ENCODE data around the gene CECR2. TPM values are rescaled to one million over a fixed set of nuclear protein-coding genes. Genes with fewer than 3 reads are reported as not detected.
A peak's percentile ranks its signal among the peaks of the same experiment; 100 is the strongest.

The CECR2 gene
- polyA plus RNA-seq, 5 donors: 13.5 to 19.4 (median 16.5) TPM

DNA sequence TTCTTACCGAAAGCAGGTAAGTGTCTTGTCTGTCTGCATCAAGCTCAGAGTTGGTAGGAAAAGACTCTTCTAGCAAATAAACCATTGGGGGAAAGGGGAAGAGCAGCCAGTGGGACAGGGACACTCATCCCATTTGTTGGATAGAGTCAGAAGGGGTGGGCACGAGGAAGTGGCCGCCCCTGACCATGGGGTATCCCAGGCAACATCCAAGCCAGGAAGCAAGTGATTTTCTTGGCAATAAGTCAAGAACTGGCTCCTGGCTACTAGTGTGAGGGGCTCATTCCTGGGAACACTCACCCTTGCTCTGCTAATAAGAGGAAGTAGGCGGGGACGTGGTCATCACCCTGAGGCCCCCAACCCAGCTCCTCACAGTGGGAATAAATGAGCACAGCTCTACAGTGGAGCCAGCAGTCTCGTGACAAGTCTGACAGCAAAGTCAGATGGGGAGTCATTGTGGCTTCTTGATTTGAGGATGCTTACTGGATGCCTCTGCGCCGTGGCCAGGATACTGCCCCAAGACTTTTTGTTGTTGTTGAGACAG, 200.8 kb downstream of the CECR2 start:
- DNase-seq: peak in 1 of 2 donors; percentile 18

DNA sequence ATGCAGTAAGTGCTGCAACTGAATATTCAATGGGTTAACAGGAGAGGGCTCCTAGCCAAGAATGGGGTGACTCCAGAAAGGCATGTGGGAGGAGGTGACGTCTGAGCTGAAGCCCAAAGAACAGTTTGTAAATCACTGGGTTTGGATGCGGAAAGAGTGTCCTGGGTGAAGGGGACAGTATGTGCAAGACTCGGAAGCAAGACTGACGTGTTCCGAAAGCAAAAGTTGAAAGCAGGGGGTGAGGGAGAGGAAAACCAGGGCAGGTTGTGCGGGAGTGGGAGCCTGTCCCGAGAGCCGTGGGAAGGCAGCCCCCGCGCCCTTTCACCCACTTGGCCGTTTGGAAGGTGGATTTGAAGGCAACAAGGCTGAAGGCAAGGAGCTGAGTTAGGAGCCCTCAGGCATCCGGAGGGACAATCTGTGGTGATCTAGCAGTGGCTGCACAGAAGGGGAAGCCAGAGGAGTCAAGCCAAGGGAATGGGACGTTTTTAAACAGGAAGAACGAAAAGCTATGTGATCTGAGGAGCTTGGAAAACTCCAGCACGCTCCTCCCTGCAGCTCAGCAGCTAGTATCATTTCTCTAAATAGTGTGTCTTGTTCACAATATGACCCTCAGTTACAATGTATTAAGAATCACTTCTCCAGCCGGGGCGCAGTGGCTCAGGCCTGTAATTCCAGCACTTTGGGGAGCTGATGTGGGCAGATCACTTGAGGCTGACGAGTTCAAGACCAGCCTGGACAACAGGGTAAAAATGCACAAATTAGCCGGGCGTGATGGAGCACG, 201.8 kb downstream of the CECR2 start:
- peak; percentile 63 to 71 for DNase-seq

DNA sequence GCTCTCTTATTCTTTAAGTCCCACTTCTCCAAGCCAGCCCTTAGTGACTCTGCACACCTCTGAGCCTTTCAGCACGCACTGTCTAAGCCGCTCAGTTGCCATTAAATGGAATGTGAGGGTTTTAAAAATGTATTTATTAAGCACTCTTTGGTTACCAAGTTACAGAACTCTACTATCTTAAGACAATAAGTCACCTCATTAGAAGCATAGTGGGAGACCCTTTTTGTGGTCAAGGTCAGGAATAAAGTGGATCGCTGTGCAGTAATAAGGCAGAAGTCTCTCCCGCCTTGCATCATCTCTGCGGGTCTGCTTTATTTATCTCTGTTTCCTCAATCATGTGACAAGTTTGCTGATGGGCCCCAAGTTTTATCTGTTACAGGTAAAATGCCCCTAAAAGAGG, 205.9 kb downstream of the CECR2 start:
- DNase-seq: no peak

DNA sequence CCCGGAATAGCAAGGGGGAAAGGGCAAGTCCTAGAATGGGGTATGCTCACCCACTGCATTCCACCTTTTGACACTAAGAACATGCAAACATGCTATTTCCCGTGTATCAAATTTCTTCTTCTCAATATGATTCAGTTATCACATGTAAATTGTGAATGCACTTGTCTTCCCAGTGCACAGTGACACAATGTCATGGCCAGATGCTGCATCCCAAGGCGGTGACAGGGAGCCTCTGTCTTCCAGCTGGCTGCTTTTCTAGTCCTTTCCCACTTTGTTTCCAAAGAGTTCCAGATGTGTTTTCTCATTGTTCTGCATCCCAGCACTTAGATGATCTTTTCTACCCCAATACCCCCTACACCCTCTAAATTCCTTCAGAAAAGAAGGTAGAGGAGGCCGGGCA, 206.4 kb downstream of the CECR2 start:
- DNase-seq: no peak

DNA sequence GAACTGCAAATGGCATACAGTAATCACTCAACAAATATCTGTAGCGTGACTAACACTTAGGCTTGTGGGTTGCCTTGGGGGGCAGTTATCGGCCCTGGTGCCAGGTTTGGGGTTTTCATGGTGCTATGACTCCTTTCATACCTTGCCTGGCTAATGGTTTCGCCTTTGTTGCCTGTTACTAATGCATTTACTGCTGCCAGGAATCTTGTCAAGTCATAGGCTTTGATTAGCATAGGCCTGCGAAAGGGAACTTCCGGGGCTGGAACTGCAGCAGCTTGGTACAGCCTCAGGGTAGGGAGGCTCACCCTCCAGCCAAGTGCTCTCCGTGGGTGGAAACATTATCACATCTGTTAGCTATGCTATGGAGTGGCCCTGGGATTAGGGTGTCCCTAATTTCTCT, 207.2 kb downstream of the CECR2 start:
- no peak for DNase-seq

DNA sequence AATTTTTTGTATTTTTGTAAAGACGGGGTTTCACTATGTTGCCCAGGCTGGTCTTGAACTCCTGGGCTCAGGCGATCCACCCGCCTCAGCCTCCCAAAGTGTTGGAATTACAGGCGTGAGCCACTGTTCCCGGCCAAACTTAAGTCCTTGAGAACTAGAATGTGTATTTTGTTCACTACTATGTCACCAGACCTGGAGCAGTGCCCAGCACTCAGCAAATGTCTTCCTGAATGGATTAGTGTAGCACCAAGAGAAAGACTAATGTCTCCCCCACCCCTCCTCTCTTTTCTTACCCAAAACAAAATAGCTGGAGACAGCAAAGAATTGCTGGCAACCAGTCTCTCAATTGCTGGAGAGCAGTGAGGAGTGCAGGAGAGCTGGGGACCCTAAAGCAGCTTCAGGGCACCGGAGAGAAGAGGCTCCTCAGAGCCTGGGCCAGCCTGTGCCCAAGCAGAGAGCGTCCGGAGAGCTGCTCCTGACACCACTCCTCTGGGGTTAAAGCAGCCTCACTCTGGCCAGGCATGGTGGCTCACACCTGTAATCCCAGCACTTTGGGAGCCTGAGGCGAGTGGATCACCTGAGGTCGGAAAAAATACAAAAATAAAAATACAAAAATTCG, 209.0 kb downstream of the CECR2 start:
- peak; percentile 51 to 55 for DNase-seq

DNA sequence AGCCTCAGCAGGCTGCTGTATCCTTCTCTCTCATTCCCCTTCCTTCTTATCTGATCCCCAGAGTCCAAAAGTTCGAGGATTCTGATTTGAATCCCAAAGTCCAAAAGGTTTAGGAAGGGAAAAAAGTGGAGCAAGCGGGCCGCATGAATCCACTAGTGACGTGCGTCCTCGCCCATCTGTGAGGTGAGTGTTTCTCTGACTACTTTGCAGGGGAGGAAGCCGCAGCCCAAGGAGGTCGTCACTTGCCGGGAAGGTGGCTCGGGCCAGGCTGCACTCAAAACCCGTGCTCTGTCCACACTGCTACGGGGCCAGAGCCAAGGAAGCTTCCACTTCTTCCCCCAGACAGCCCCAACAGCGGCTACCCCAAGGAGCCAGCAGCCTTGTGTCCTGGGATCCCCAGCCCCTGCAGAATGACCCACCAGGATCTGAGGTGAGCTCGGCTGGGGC, 210.3 kb downstream of the CECR2 start:
- DNase-seq: no peak

DNA sequence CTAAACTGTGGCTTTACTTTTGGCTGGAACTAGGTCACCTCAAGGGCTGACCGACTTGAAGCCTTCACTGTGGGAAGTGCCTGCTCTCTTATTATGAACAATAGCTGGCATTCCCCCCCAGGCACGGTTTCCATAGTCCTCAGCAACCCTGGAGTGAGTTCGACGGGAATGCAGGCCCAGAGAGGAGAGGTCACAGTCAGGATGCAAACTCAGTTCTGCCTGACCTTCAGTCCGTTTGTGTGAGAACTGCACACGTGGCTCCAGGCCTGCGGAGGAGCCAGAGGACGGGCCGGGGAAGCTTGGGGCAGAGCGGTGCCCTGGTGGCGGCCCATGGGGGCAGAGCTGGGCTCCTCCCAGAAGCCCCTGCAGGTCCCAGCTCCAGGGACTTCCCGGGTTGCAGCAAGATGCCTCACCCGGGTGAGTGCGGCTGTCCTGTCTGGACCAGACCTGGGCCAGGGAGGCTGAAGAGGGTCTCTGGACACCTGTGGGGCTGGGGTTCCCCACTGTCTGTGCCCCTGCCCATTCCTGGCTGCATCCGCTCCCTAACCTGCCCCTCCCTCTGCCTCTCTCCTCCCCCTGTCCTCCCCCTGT, 211.3 kb downstream of the CECR2 start:
- no peak for DNase-seq

DNA sequence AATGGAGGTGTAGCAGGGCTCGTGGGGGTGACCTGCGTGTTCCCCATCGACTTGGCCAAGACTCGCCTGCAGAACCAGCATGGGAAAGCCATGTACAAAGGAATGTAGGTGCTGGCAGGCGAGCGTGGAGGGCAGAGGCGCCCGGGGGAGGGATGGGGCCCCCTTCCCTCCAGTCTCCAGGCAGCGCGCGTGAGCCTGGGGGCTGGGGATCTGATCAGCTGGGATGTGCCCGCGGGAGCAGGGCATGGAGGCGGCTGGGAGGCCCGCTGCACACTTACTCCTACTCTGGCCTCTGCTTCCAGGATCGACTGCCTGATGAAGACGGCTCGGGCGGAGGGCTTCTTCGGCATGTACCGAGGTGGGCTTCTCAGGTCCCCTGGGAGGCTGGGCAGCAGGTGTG, 211.8 kb downstream of the CECR2 start:
- DNase-seq: no peak

DNA sequence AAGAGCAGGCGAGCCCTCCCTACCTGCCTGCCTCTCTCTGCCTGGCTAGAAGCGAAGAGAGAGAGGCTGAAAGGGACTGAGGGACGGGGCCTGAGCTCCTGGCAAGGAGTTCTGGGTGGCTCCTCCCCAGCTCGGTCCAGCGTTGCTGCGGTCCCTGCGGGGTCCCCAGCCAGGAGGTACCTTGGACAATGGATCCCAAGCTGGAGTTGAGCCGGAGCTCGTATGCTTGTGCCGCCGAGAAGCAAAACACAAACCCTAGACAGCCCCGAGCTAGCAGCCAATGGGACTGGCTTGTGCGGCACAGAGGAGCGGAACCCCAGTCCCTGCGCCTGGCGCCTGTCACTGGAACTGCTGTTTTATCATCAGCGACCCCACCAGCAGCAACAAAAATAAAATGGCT, 212.4 kb downstream of the CECR2 start:
- DNase-seq: no peak

DNA sequence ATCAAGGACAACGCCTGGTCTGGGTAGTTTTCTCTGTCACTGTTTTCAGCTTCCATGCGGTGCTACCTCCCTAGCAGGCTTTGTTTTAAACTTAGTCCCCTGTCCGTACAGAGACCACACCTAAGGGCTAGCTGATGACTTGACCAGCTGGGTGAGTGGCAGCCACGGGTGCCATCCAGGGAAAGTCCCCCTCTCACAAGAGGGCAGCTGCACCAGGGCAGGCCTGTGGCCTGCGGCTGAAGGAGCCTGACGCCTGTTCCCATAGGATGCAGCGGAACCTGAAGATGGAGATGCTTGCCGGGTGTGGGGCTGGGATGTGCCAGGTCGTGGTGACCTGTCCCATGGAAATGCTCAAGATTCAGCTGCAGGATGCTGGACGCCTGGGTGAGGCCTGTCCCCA, 213.9 kb downstream of the CECR2 start:
- no peak for DNase-seq

DNA sequence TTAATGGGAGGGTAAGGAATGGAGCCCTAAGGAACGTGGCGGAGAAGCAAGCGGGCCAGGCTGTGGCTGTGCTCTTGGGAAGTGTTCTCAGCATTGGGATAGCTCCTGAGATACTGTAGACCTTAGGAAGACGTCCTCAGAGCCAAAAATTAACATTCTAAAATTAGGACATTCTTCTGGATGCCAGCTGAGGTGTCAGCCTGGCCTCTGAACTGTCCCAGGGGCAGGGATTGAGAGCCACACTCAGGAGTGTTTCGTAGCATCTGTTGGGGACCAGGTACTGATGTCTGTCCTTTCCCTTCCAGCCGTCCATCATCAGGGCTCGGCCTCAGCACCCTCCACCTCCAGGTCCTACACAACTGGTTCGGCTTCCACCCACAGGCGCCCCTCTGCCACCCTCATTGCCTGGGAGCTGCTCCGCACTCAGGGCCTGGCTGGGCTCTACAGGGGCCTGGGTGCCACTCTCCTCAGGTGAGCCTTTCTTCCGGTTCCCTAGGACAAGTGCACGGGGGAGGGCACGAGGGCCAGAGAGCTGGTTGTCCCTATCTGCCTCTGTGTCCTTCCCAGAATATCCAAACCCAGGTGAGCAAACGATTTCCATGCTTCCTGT, 217.7 kb downstream of the CECR2 start:
- DNase-seq: no peak

DNA sequence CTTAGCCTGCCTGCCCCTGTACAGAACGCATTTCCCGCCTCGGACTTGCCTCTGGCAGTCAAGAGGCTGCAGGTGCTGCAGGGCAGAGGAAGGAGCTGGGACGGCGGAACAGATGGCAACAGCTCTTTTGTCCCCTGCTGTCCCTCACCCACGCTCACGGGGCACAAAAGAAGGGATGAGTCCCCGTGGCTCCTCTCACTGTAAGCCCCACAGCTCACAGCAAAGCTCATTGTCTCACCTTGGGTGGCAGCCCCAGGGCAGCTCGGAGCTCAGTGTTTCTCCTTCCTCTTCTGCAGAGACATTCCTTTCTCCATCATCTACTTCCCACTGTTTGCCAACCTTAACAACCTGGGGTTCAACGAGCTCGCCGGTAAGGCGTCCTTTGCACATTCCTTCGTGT, 218.4 kb downstream of the CECR2 start:
- DNase-seq: no peak

DNA sequence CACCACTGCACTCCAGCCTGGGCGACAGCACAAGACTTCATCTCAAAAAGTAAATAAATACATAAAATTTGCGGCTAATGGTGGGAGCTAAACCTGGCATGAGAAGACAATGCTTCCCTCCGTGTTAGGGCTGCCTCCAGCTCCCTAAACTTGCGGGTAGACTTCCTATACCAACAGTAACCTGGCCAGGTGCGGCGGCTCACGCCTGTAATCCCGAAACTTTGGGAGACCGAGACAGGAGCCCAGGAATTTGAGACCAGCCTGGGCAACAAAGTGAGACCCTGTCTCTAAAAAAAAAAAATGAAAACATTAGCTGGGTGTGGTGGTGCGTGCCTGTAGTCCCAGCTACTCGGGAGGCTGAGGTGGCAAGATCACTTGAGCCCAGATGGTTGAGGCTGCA, 219.3 kb downstream of the CECR2 start:
- no peak for DNase-seq

DNA sequence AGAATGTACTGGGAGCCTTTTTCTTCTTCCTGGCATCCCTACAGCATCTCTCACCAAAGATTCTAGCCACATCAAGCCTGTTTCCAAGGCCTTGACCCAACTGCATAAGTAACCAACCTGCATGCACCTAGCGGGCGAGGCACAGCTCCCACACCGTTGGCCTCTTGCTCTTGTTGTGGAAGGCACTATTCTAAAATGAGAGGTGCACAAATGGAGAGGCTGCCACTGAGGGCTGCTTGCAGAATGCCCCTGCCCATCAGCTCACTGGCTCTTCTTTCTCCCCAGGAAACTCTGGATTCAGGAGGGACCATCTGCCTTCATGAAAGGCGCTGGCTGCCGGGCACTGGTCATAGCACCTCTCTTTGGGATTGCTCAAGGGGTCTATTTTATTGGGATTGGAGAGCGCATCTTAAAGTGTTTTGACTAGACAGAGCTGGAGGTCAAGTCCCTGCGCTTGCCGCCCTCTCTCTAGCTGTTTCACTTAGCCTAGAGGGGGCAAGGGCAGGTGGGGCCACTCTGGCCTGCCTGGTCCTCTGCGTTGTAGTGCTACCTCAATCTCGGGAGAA, 220.6 kb downstream of the CECR2 start:
- no peak for DNase-seq

DNA sequence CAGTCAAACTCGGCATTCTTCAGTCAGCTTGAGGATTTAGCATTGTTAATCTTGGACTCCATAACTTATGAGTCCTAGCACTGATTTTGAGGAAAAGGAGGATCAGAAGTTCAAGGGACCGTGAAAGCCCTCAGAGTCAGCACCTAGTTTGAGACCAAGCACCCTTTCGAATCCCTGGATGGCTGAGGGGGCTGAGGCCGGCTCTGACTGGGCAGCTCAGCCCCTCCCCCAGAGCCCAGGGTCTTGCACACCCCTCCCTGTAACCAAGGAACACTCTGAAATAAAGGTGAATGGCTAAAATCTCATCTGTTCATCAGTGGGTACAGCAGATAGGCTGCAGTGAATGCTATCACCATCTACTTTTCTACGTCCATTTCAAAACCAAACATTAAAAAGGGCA, 221.3 kb downstream of the CECR2 start:
- no peak for DNase-seq

DNA sequence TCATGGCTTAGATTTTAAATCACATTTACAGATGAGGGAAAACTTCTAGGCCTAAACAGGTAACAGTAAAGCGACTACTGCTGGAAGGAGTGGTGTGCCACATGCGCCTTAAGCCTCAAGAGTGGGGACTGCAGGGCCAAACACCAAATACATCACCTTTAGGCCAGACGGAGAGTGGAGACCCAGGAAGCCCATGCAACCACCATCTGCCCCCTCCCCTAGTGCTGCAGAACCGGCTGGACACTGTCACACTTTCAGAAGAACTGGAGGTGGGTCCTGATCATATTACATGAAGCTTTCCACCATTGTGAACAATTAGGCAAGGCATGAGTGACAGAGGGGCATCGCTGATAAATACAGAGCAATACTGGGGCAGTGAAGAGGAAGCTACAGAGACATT, 222.9 kb downstream of the CECR2 start:
- DNase-seq: no peak

DNA sequence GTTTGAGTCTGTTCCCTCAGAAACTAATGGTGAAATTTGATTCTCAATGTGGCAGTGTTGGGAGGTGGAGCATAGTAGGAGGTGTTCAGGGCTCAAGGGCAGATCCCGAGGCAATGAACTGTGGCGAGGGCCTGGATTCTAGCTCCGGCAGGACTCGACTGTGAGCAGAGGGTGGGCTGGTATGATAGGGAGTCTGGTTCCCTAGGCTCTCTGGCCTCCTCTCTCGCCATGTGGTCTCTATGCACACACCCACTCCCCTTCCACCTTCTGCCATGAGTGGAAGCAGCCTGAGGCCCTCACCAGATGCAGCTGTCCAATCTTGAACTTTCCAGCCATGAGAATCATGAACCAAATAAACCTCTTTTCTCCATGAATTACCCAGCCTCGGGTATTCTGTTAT, 227.0 kb downstream of the CECR2 start:
- no peak for DNase-seq

DNA sequence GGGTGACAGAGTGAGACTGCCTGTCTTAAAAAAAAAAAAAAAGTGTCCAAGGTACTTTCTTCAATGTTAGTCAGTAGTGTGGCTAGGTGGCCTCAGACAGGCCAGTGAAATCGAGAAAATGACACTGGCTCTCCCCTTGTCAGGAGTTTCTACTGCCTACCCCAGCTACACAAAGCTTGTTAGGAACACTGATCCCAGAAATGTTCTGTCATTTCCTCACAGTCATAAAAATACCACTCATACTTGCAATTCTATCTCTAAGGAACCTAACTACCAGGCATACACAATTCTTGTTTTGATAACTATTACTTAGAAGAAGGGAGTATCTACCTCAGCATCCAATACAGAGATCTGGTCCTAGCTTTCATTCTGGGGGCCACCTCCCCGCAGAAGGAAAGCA, 228.0 kb downstream of the CECR2 start:
- DNase-seq: no peak

DNA sequence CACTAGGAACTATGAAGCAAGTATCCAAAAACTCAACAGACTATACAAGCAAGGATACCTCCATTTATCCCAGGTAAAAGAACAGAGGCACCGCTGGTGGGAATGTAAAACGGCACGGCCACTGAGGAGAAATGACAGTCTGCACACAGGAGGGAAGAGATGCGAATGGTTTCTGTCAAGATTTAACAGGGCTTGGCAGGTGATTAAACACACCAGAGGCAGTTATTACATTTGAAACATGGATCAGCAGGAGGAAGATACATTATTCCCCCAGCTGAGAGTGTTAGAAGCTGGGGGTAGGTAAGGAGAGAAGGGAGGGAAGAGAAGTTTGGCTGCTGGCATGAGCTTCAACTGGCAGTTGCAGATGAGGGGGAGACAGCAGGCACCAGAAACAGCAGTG, 229.1 kb downstream of the CECR2 start:
- no peak for DNase-seq

DNA sequence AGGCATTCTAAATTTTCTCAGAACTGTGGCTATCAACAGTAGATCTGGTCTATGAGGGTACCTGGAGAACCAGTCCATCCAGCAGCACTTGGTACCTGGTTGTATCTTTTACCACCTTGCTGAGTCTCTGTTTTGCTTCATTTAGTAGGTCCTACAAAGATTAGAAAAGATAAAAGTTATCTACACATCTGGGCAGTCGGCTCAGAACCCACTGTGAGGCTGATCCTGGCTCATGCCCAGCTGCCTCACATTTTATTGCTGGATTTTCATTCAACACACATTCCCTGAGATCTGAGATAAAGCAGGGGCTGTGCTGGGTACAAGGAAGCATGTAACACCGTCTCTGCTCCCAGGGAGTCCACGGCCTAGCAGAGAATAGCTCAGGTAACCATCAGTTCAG, 231.8 kb downstream of the CECR2 start:
- DNase-seq: no peak

DNA sequence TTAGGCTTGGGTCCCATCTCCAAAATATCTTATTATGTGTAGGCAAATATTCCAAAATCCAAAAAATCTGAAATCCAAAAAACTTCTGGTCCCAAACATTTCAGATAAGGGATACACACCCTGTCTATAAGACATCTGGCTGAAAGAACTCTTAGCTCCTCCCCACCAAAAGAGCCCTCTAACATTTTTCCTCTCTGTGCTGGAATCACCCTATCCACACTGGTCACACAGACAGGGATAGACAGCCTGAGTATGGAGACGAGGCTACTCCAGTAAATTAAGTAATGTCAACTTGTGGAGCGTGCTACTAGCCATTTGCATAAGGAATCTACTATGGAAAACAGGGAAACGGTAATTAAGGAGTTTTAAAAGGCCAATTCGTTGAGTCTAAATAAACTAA, 234.4 kb downstream of the CECR2 start:
- no peak for DNase-seq

All from right lung (tissue), 5 donors.